DND-41 (cell line): Measurements from ENCODE around the gene COQ7.

Experiments
- ATAC-seq: fragments of 200-7000 bp; cut with Tn5 transposase; 3 replicates; pipeline ENCODE4 v1.9.1; 2021; ENCODE audit warnings: low read depth; ENCODE audit not compliant: insufficient read depth
- DNase-seq: peaks from one replicate; pipeline ENCODE4 v3.0.0-alpha.2; 2020
- H2AFZ ChIP-seq: 2 replicates; pipeline ENCODE4 v1.6.0; 2012; ENCODE audit warnings: low read depth, low read length
- H3K27ac ChIP-seq: 2 replicates; pipeline ENCODE4 v1.5.1; 2012; ENCODE audit warnings: low read length, inconsistent platforms
- H3K27me3 ChIP-seq: fragments of 200-600 bp; sonication (generic); 2 replicates; pipeline ENCODE4 v1.6.0; 2012; ENCODE audit warnings: low read length, mild to moderate bottlenecking, inconsistent platforms; ENCODE audit not compliant: insufficient read depth, poor library complexity
- H3K36me3 ChIP-seq: 2 replicates; pipeline ENCODE4 v1.5.1; 2012; ENCODE audit warnings: low read length, inconsistent platforms; ENCODE audit not compliant: insufficient read depth
- H3K4me1 ChIP-seq: 2 replicates; pipeline ENCODE4 v1.5.1; 2012; ENCODE audit warnings: mild to moderate bottlenecking, low read length; ENCODE audit not compliant: insufficient read depth
- H3K4me2 ChIP-seq: 2 replicates; pipeline ENCODE4 v1.6.0; 2012; ENCODE audit warnings: mild to moderate bottlenecking, moderate library complexity, low read length, inconsistent platforms; ENCODE audit not compliant: insufficient read depth
- H3K4me3 ChIP-seq, 2 experiments: fragments of 200-600 bp in 1 of 2; shearing (Covaris generic) in 1 of 2; 2 replicates each; pipeline ENCODE4 v1.5.1; 2012 to 2016; ENCODE audit warnings: inconsistent platforms in 2 of 2, low read length in 2 of 2, mild to moderate bottlenecking in 2 of 2, low read depth in 1 of 2, moderate library complexity in 1 of 2
- H3K79me2 ChIP-seq: 2 replicates; pipeline ENCODE4 v1.6.0; 2012; ENCODE audit warnings: low read length, inconsistent platforms; ENCODE audit not compliant: insufficient read depth
- H3K9ac ChIP-seq: 2 replicates; pipeline ENCODE4 v1.6.0; 2012; ENCODE audit warnings: low read depth, mild to moderate bottlenecking, inconsistent platforms, low read length, moderate library complexity
- H3K9me3 ChIP-seq: 2 replicates; pipeline ENCODE4 v1.5.1; 2012; ENCODE audit warnings: low read length, moderate library complexity, mild to moderate bottlenecking, inconsistent platforms; ENCODE audit not compliant: insufficient read depth, severe bottlenecking
- H4K20me1 ChIP-seq: 2 replicates; pipeline ENCODE4 v1.6.0; 2012; ENCODE audit warnings: low read length; ENCODE audit not compliant: insufficient read depth
- EZH2 ChIP-seq: IDR thresholded peaks from 3 replicates; pipeline ENCODE4 v1.6.1; 2012; ENCODE audit warnings: borderline replicate concordance, low read depth, mild to moderate bottlenecking, moderate library complexity, low read length, inconsistent platforms; ENCODE audit not compliant: severe bottlenecking
- TF ChIP-seq, protein P1 (sequence below): IDR thresholded peaks from 2 replicates; pipeline ENCODE4 v1.5.1; 2012; ENCODE audit warnings: borderline replicate concordance, low read length, moderate library complexity, mild to moderate bottlenecking; ENCODE audit not compliant: poor library complexity, severe bottlenecking; ENCODE audit errors: extremely low read depth

The COQ7 gene

DNA sequence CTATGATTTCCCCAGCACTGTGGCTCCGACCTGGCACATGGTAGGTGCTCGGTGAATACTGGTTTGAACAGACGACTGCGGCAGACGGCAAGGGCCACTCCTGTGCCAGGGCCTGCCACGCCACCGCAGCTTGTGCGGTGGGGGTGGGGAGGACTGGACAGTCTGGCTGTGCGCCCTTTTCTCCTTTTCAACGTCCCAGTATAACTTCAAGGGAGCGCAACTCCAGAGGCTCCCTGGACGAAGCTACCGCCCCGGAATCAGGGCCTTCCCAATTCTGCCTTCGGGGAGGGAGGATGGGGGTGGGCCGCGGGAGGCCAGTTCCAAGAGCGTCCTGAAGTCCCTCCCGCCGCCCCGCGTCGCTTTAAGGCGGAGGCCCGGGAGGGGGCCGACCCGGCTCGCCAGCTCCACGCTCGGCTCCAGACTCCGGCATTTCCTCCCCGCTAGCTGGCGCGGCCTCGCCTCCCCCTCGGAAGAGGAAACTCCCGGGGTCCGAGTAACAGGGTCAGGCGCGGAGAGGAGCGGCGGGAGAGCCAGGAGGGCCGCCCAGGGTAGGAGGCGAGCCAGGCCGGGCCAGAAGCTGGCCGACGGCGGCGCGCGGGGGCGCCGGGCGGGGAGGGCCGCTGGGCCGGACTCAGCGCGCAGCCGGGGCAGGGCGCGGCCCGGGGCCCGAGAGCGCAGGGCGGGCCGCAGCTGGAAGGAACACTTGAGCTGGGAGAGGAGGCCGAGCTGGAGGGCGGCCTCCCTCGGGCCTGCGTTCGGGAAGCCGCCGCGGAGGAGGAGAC, 46.4 kb downstream of the COQ7 start, which contains the start of gene ITPRIPL2:
TSS of gene ITPRIPL2 (plus strand) at position 388 of the 782 bp plus-strand sequence. CDS start 498 bp downstream, outside the sequence.
- DNase-seq (no peak), ATAC-seq (no peak)
- H2AFZ ChIP-seq: no peak within 1 kb of the TSS
- no peak within 1 kb of the TSS for H3K4me2 ChIP-seq
- H3K4me3 ChIP-seq: no peak within 1 kb of the TSS
- H3K27ac ChIP-seq: no peak within 1 kb of the TSS
- H3K79me2 ChIP-seq: no peaks in the 10 kb centered on the region
- no peaks in the 10 kb centered on the region for H3K36me3 ChIP-seq
- peaks cover 13% of the 10 kb centered on the region for H3K27me3 ChIP-seq
- no peak within 1 kb of the TSS for H3K9ac ChIP-seq
- H3K4me1 ChIP-seq: no peaks in the 10 kb centered on the region
- TF ChIP-seq EZH2: no peak
- TF ChIP-seq, protein P1, sequence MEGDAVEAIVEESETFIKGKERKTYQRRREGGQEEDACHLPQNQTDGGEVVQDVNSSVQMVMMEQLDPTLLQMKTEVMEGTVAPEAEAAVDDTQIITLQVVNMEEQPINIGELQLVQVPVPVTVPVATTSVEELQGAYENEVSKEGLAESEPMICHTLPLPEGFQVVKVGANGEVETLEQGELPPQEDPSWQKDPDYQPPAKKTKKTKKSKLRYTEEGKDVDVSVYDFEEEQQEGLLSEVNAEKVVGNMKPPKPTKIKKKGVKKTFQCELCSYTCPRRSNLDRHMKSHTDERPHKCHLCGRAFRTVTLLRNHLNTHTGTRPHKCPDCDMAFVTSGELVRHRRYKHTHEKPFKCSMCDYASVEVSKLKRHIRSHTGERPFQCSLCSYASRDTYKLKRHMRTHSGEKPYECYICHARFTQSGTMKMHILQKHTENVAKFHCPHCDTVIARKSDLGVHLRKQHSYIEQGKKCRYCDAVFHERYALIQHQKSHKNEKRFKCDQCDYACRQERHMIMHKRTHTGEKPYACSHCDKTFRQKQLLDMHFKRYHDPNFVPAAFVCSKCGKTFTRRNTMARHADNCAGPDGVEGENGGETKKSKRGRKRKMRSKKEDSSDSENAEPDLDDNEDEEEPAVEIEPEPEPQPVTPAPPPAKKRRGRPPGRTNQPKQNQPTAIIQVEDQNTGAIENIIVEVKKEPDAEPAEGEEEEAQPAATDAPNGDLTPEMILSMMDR: no peak
- H3K9me3 ChIP-seq: no peaks in the 10 kb centered on the region
- no peaks in the 10 kb centered on the region for H4K20me1 ChIP-seq

DNA sequence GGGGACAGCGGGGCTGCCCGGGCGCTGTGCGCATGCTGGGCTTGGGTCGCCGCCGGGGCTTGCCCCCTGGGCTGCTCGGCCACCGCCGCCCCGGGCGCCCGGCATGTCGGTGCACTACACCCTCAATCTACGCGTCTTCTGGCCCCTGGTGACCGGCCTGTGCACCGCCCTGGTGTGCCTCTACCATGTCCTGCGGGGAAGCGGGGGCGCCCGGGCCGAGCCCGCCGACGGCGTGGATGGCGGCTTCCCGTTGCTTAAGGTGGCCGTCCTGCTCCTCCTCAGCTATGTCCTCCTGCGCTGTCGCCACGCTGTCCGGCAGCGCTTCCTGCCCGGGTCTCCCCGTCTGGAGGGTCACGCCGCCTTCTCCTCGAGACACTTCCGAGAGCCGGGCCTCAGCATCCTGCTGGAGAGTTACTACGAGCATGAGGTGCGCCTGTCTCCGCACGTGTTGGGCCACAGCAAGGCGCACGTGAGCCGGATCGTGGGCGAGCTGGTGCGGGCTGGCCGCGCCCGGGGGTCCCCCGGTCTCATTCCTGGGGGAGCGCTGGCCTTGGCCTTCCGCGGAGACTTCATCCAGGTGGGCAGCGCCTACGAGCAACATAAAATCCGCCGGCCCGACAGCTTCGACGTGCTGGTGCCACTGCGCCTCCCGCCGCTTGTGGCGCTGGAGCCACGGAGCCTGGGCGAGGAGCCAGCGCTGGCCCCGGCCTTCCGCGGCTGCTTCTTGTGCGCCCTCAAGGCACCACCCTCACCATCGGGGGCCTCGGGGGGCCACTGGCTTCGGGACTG, 47.1 kb downstream of the COQ7 start:
- no peak for ATAC-seq
- DNase-seq: no peak

DNA sequence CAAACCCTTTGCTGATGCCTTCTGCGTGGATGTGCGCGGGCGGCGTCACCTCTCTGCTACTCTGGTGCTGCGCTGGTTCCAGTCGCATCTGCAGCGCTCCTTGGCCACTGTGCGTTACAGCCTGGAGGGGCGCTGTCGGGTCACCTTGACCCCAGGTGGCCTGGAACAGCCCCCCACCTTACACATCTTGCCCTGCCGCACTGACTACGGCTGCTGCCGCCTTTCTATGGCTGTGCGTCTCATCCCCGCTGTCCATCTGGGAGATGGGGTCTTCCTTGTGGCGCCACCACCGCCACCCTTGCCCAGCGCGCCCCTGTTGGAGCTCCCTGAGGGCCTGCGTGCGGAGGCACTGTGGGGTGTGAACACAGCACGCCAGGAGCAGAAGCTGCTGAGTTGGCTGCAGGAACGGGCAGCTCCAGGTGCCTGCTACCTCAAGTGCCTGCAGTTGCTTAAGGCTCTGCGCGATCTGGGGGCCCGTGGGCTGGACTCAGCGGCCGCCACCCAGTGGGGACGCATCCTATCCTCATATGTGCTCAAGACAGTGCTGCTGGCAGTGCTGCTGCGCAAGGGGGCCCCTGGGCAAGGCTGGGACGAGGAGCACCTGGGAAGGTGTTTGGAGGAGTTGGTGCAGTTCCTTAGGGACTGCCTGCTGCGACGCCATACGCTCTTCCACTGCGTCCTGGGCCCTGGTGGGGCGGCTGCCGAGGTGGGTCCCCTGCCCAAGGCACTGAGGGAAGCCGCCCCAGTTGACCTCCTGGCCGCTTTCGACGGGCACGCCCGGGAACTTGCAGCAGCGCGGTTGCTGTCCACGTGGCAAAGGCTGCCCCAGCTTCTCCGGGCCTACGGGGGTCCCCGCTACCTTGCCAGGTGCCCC, 48.0 kb downstream of the COQ7 start:
- TF ChIP-seq, protein P1: no peak
- TF ChIP-seq EZH2: no peak
- H3K36me3 ChIP-seq: no peaks in the 10 kb centered on the region
- H3K79me2 ChIP-seq: no peaks in the 10 kb centered on the region
- no peak overlapping the region for H3K27ac ChIP-seq
- H3K9me3 ChIP-seq: no peaks in the 10 kb centered on the region
- no peak overlapping the region for H3K4me3 ChIP-seq
- no peak overlapping the region for H2AFZ ChIP-seq
- H3K4me1 ChIP-seq: no peaks in the 10 kb centered on the region
- H3K27me3 ChIP-seq: peaks cover 17% of the 10 kb centered on the region
- DNase-seq (no peak), ATAC-seq (no peak)
- no peak overlapping the region for H3K9ac ChIP-seq
- H4K20me1 ChIP-seq: no peaks in the 10 kb centered on the region
- H3K4me2 ChIP-seq: no peak overlapping the region

More for the DNA sequence above, 47.1 kb downstream of the COQ7 start:
- Histone ChIP-seq H3K9ac (no peak overlapping the region), H2AFZ (no peak overlapping the region), H3K27me3 (peaks cover 17% of the 10 kb centered on the region), H3K9me3 (no peaks in the 10 kb centered on the region), H3K4me2 (no peak overlapping the region), H3K27ac (no peak overlapping the region), H3K79me2 (no peaks in the 10 kb centered on the region), H4K20me1 (no peaks in the 10 kb centered on the region), H3K36me3 (no peaks in the 10 kb centered on the region), H3K4me3 (no peak overlapping the region), H3K4me1 (no peaks in the 10 kb centered on the region)
- no peak for TF ChIP-seq EZH2
